ENCODE results near the gene MTPN.

MTPN gene

GRCh38 chr7:135981958-135982646 lies 4.9 kb upstream of the MTPN start:
- DNase-seq (ENCODE audit: low read depth in 2 of 2): no peak

- DNase-seq (ENCODE audit: low read depth in 2 of 2): peak; percentile 20 to 23
Observed at GRCh38 chr7:135980665-135981180, 3.6 kb upstream of the MTPN start.

- no peak for DNase-seq (ENCODE audit: low read depth in 2 of 2)
Observed at GRCh38 chr7:135980012-135980551, 2.9 kb upstream of the MTPN start.

GRCh38 chr7:135979471-135980011 lies 2.4 kb upstream of the MTPN start:
- no peak for DNase-seq (ENCODE audit: low read depth in 2 of 2)

- no peak for DNase-seq (ENCODE audit: low read depth in 2 of 2)
Observed at GRCh38 chr7:135978624-135979023, 1.5 kb upstream of the MTPN start.

GRCh38 chr7:135977742-135978066 lies 545 bp upstream of the MTPN start:
- no peak for DNase-seq (ENCODE audit: low read depth in 2 of 2)

GRCh38 chr7:135976312-135977006 lies 700 bp downstream of the MTPN start:
- DNase-seq (ENCODE audit: low read depth in 2 of 2): no peak

- no peak for DNase-seq (ENCODE audit: low read depth in 2 of 2)
Observed at GRCh38 chr7:135975166-135975565, 2.0 kb downstream of the MTPN start.

- no peak for DNase-seq (ENCODE audit: low read depth in 2 of 2)
Observed at GRCh38 chr7:135974667-135975066, 2.5 kb downstream of the MTPN start.

GRCh38 chr7:135971366-135971725 lies 5.8 kb downstream of the MTPN start:
- DNase-seq (ENCODE audit: low read depth in 2 of 2): no peak

- no peak for DNase-seq (ENCODE audit: low read depth in 2 of 2)
Observed at GRCh38 chr7:135970682-135971365, 6.3 kb downstream of the MTPN start.

GRCh38 chr7:135970045-135970444 lies 7.1 kb downstream of the MTPN start:
- DNase-seq (ENCODE audit: low read depth in 2 of 2): no peak

- DNase-seq (ENCODE audit: low read depth in 2 of 2): no peak
Observed at GRCh38 chr7:135966341-135967043, 10.7 kb downstream of the MTPN start.

GRCh38 chr7:135965602-135966001 lies 11.6 kb downstream of the MTPN start:
- DNase-seq (ENCODE audit: low read depth in 2 of 2): no peak

GRCh38 chr7:135964791-135965190 lies 12.4 kb downstream of the MTPN start:
- DNase-seq (ENCODE audit: low read depth in 2 of 2): no peak

GRCh38 chr7:135964274-135964673 lies 12.9 kb downstream of the MTPN start:
- DNase-seq (ENCODE audit: low read depth in 2 of 2): no peak

GRCh38 chr7:135962802-135963201 lies 14.4 kb downstream of the MTPN start:
- DNase-seq (ENCODE audit: low read depth in 2 of 2): no peak

GRCh38 chr7:135960709-135961451 lies 16.3 kb downstream of the MTPN start:
- DNase-seq (ENCODE audit: low read depth in 2 of 2): no peak

GRCh38 chr7:135959646-135960363 lies 17.4 kb downstream of the MTPN start:
- DNase-seq (ENCODE audit: low read depth in 2 of 2): no peak

GRCh38 chr7:135958173-135958572 lies 19.0 kb downstream of the MTPN start:
- no peak for DNase-seq (ENCODE audit: low read depth in 2 of 2)
